Glutamatergic neuron (in vitro differentiated cells): ENCODE results near the gene BMPR2. TPM values are rescaled to one million over a fixed set of nuclear protein-coding genes. Genes with fewer than 3 reads are reported as not detected.

Experiments used
- DNase-seq: peaks from one replicate; pipeline ENCODE4 v3.0.0; 2022
- H3K27ac Mint-ChIP-seq: one replicate; pipeline ENCODE4 v1.8.0; 2020; ENCODE audit warnings: mild to moderate bottlenecking, mixed read lengths, inconsistent platforms; ENCODE audit not compliant: unreplicated experiment
- H3K27me3 Mint-ChIP-seq: one replicate; pipeline ENCODE4 v1.8.0; 2020; ENCODE audit warnings: mild to moderate bottlenecking, moderate library complexity, mixed read lengths, inconsistent platforms; ENCODE audit not compliant: unreplicated experiment
- H3K36me3 Mint-ChIP-seq: one replicate; pipeline ENCODE4 v1.8.0; 2020; ENCODE audit warnings: mild to moderate bottlenecking, mixed read lengths, inconsistent platforms; ENCODE audit not compliant: unreplicated experiment
- H3K4me1 Mint-ChIP-seq: one replicate; pipeline ENCODE4 v1.8.0; 2020; ENCODE audit warnings: mild to moderate bottlenecking, low read depth, mixed read lengths, inconsistent platforms; ENCODE audit not compliant: unreplicated experiment
- H3K4me3 Mint-ChIP-seq: one replicate; pipeline ENCODE4 v1.8.0; 2020; ENCODE audit warnings: mild to moderate bottlenecking, mixed read lengths, inconsistent platforms; ENCODE audit not compliant: unreplicated experiment
- H3K9me3 Mint-ChIP-seq: one replicate; pipeline ENCODE4 v1.8.0; 2020; ENCODE audit warnings: mild to moderate bottlenecking, moderate library complexity, mixed read lengths, inconsistent platforms; ENCODE audit not compliant: unreplicated experiment
- CTCF ChIP-seq: fragments of 200-600 bp; sonication (generic); IDR thresholded peaks from one replicate; pipeline ENCODE4 v1.5.0; 2021; ENCODE audit not compliant: partially characterized antibody, unreplicated experiment
- total RNA-seq: library from RNA; stranded (reverse); fragmentation: NEBNext Ultra II Directional; extraction: Animal tissue kit (Norgen Biotek cat#: 25700); gene quantifications from one replicate; pipeline ENCODE4 v1.2.1, GENCODE V29; 2021; ENCODE audit not compliant: unreplicated experiment

Gene BMPR2
- total RNA-seq, 1 donor from 2014 or later, result 95.0 TPM

DNA sequence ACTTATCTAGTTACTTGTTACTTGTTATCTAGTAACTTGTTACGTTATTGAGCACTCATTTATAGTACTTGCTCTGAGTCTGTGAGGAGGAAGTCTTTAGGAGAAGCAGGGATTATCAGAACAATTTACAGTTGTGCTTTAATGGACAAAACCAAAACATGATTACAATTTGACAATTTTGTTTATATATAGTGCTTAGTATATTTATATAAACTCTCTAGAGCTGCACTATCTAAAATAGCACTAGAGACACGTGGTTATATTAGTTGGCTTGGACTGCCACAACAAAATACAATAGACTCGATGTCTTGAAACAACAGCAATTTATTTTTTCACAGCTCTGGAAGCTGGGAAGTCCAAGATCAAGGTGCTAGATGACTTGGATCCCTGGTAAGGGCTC is 78.4 kb downstream of the BMPR2 start:
- Mint-ChIP-seq H3K9me3 (peaks cover 2% of the 10 kb centered on the region), H3K27me3 (no peaks in the 10 kb centered on the region), H3K4me1 (no peaks in the 10 kb centered on the region), H3K4me3 (no peak overlapping the region), H3K36me3 (no peaks in the 10 kb centered on the region), H3K27ac (no peak overlapping the region)
- no peak for DNase-seq
- TF ChIP-seq CTCF, result no peak

DNA sequence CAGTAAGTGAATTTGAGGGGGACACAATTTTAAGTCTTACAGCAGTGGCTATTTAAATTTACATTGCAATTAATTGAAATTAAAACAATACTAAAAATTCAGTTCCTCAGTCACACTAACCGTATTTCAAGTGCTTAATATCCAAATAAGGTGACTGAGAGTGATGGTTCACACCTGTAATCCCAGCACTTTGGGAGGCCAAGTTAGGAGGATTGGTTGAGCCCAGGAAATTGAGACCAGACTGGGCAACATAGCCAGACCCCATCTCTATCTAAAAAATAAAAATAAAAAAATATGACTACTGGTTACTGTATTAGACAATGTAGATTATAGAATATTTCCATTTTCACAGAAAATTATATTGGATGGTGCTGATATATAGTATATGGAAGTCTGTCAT is 79.0 kb downstream of the BMPR2 start:
- H3K27me3 Mint-ChIP-seq, result no peaks in the 10 kb centered on the region
- H3K36me3 Mint-ChIP-seq, result no peaks in the 10 kb centered on the region
- no peaks in the 10 kb centered on the region for H3K4me1 Mint-ChIP-seq
- no peak for DNase-seq
- H3K27ac Mint-ChIP-seq, result no peak overlapping the region
- TF ChIP-seq CTCF, result no peak
- peaks cover 2% of the 10 kb centered on the region for H3K9me3 Mint-ChIP-seq
- no peak overlapping the region for H3K4me3 Mint-ChIP-seq

DNA sequence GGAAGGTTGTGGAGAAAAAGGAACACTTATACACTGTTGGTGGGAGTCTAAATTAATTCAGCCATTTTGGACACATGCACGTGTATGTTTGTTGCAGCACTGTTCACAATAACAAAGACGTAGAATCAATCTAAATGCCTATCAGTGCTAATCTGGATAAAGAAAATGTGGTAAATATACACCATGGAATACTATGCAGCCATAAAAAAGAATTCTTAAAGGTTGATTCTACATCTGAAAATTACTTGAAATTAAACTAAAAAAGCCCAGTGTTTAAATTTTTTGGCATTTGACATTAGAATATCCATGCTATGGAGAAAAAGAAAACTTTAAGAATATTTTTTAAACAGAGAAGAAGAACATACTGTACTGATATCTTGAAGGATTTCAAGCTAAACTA is 84.0 kb downstream of the BMPR2 start:
- DNase-seq, result no peak
- no peaks in the 10 kb centered on the region for H3K27me3 Mint-ChIP-seq
- H3K4me1 Mint-ChIP-seq, result peaks cover 2% of the 10 kb centered on the region
- TF ChIP-seq CTCF, result no peak
- no peak overlapping the region for H3K4me3 Mint-ChIP-seq
- no peaks in the 10 kb centered on the region for H3K36me3 Mint-ChIP-seq
- peaks cover 4% of the 10 kb centered on the region for H3K9me3 Mint-ChIP-seq
- H3K27ac Mint-ChIP-seq, result no peak overlapping the region

DNA sequence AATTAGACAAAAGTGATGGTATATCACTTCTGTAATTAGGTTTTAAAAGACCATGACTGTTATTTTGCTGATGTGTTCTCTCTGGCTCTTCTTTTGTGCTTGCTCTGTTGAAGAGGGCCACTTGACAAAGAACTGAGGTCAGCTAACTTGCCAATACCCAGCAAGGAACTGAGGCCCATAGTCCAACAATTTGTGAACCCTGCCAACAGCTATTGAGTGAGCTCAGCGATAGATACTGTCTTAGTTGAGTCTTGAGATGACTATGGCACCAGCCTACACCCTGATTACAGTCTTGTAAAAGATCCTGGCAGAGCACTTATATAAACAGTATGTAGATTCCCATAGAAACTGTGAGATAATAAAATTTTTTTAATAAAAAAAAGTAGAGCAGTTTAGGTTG is 103.0 kb downstream of the BMPR2 start:
- Mint-ChIP-seq H3K4me3 (no peak overlapping the region), H3K4me1 (no peaks in the 10 kb centered on the region), H3K9me3 (no peaks in the 10 kb centered on the region), H3K36me3 (no peaks in the 10 kb centered on the region), H3K27me3 (peaks cover 4% of the 10 kb centered on the region), H3K27ac (no peak overlapping the region)
- no peak for TF ChIP-seq CTCF
- DNase-seq, result no peak

GRCh38 chr2:202479610-202480009 is 103.5 kb downstream of the BMPR2 start:
- no peak for TF ChIP-seq CTCF
- H3K27me3 Mint-ChIP-seq, result peaks cover 4% of the 10 kb centered on the region
- no peaks in the 10 kb centered on the region for H3K4me1 Mint-ChIP-seq
- no peak overlapping the region for H3K27ac Mint-ChIP-seq
- no peak overlapping the region for H3K4me3 Mint-ChIP-seq
- no peaks in the 10 kb centered on the region for H3K9me3 Mint-ChIP-seq
- H3K36me3 Mint-ChIP-seq, result no peaks in the 10 kb centered on the region
- DNase-seq, result no peak
